Fibroblast of pulmonary artery (primary cell): ENCODE measurements around the gene SH3BP4.

Experiments
- DNase-seq: peaks from one replicate; pipeline ENCODE4 v3.0.0-alpha.2; 2010; ENCODE audit warnings: low read depth
- H3K4me3 ChIP-seq: replicated peaks from 2 replicates; pipeline ENCODE4 v1.5.1; 2011; ENCODE audit warnings: low read depth, mild to moderate bottlenecking, control low read depth, low read length, moderate library complexity
- TF ChIP-seq, protein P1 (sequence below): IDR thresholded peaks from 2 replicates; pipeline ENCODE4 v1.5.1; 2011; ENCODE audit warnings: mild to moderate bottlenecking, control low read depth, low read length, inconsistent platforms; ENCODE audit errors: missing control alignments

The SH3BP4 gene

DNA sequence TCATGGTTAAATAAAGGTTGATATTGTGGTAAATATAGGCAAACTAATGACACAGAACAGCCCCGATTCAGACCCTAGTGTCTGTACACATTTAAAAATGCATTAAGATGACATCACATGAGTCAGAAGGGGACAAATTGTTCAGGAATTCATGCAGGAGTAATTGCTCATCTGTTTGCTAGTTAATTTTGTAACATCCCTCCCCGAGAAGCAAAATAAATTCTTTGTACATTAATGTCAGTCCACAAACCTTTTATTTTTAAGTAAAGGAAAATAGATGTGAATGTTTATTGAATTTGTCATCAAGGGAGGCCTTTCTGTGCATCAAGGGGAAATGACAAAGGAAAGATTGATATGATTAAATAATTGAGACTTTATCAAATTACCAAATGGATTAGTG, 69.9 kb downstream of the SH3BP4 start:
- peak; percentile 80 for DNase-seq
- no peak overlapping the region for H3K4me3 ChIP-seq
- TF ChIP-seq, protein P1, sequence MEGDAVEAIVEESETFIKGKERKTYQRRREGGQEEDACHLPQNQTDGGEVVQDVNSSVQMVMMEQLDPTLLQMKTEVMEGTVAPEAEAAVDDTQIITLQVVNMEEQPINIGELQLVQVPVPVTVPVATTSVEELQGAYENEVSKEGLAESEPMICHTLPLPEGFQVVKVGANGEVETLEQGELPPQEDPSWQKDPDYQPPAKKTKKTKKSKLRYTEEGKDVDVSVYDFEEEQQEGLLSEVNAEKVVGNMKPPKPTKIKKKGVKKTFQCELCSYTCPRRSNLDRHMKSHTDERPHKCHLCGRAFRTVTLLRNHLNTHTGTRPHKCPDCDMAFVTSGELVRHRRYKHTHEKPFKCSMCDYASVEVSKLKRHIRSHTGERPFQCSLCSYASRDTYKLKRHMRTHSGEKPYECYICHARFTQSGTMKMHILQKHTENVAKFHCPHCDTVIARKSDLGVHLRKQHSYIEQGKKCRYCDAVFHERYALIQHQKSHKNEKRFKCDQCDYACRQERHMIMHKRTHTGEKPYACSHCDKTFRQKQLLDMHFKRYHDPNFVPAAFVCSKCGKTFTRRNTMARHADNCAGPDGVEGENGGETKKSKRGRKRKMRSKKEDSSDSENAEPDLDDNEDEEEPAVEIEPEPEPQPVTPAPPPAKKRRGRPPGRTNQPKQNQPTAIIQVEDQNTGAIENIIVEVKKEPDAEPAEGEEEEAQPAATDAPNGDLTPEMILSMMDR: no peak

GRCh38 chr2:235024191-235024860, 72.5 kb downstream of the SH3BP4 start:
- no peak overlapping the region for H3K4me3 ChIP-seq
- DNase-seq: no peak
- TF ChIP-seq, protein P1: no peak

DNA sequence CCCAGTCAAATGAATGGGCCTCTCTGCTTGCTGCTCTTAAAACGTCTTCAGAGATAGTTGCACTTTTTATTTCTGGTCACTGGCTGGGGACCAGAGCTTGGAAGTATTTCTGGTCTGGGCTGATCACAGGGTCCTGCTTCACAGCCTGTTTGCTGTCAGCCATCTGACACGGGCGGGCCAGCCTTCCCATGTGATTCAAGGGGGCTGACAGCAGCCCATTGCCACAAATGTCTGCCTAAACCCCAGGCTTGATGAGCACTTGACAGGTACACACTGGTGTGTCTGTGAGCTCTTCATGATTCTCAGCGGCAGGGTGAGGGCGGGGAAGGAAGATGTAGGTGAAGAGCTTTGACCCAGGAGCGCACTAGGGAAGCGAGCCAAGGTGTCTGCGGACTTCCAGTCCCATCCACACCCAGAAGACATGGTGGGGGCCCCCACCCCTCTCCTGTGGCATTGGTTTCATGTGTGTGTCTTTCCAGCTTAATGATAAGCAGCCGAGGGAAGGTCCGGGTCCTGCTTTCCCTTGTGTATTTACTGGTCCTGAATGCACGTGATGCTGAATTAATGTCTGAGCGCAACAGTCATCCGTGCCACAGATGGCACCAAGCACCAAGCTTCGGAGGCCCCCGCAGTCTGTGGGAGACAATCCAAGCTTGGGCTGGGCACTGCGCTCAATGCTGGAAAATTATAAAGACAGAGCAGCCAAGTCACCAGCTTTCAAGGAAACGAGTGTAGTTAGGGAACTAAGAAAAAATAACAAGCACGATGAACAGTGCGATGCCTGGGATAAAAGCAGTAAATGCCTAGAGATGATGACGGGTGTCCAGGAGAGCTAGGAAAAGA, 73.3 kb downstream of the SH3BP4 start:
- H3K4me3 ChIP-seq: no peak overlapping the region
- TF ChIP-seq, protein P1: no peak
- DNase-seq: no peak

- no peak overlapping the region for H3K4me3 ChIP-seq
- peak; percentile 84 for DNase-seq
- TF ChIP-seq, protein P1: no peak
These were observed 74.2 kb downstream of the SH3BP4 start for GRCh38 chr2:235025800-235026536.

DNA sequence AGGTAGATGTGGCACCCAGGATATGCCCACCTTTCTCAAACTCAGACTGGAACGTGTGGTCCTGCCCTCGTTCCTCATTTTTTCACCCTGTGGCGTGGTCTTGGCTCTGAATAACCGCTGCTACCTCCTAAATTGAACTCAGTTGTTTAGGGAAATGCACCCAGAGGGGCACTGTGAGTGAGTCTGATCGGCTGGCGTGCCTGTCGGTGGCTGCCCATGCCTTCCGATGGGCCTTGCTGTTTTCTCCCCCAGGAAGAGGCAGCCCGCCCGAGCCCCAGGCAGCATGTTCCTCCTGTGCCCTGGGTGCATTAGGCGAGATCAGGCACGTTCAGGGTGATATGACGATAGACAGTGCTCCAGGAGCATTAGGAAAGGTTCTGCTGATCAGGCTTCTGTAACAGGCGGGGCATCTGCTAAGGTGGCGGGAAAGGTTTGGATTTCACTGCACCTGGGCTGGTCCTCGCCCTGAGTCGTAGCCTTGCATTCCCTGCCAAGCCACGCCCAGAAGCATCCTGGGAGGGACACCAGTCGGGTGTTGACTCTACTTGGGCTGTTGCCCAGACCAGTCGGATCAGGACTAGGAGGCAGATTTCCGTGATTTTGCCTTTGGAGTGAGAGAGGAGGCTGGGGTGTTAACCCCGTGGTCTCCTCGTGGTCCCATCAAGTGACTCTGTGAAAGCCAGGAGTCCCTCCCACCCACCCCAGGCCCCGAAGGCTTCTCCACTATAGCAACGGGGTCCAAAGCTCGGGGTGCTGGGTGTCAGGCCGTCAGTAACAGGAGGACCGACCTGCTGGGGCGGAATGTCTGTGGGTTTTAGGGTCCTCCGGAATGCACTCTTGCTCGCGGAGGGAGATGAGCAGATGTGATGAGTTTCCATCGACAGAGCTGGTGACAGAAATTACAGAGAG, 75.1 kb downstream of the SH3BP4 start:
- DNase-seq: peak; percentile 63
- TF ChIP-seq, protein P1: no peak
- peak overlapping the region; percentile 28 for H3K4me3 ChIP-seq

DNA sequence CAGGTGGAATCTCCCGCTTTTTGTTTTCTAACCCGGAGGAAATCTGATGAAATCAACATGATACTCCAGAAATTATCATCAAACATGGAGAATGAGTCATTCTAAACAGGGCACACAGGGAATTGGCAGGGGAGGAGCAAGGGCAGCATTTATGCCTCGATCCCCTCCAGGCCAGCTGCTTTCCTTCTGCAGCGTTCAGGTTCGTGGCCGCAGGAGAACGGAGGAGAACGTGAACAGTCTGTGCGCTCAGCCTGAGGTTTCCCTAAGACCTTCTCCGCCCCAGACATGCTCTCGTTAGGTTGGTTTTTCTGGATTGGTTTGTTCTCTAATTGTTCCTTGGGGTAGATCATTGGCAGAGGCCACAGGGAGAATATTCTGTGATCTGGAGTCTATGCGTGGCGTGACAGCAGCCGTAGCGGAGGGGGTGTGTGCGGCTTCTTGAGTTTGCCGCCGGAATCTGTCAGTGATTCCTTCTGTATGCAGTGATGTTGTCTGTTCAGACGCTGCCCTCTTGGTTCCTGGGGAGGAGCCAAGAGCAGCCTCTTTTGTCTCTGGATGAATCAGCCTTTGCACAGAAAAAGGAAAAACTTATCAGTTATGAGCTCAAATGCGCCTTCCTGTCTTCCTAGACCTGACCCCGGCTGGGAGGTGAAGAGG, 75.9 kb downstream of the SH3BP4 start:
- H3K4me3 ChIP-seq: peak overlapping the region; percentile 28
- TF ChIP-seq, protein P1: no peak
- peak; percentile 68 for DNase-seq
